Pulmonary artery endothelial cell (primary cell): ENCODE data around the gene NHERF2. TPM values are rescaled to one million over a fixed set of nuclear protein-coding genes. Genes with fewer than 3 reads are reported as not detected.

Experiments used
- DNase-seq: peaks from one replicate; pipeline ENCODE4 v3.0.0-alpha.2; 2011; ENCODE audit warnings: low read depth, low spot score
- total RNA-seq: library from RNA; depleted of rRNA; stranded (reverse); fragments of >200 nt; gene quantifications from 2 replicates; pipeline ENCODE4 v1.2.3, GENCODE V29; 2014

Gene NHERF2
- total RNA-seq, 1 donor from 2014 or later, result 53.2 TPM

- DNase-seq, result no peak
Measured at GRCh38 chr16:2057438-2057837, 30.7 kb downstream of the NHERF2 start.

- no peak for DNase-seq
Measured at GRCh38 chr16:2058420-2058819, 31.7 kb downstream of the NHERF2 start.

GRCh38 chr16:2058872-2059271 lies 32.2 kb downstream of the NHERF2 start:
- DNase-seq, result no peak

GRCh38 chr16:2060346-2060745 lies 33.6 kb downstream of the NHERF2 start:
- DNase-seq, result no peak

- DNase-seq, result no peak
Measured at GRCh38 chr16:2061023-2061422, 34.3 kb downstream of the NHERF2 start.

- no peak for DNase-seq
Measured at GRCh38 chr16:2061526-2061925, 34.8 kb downstream of the NHERF2 start.

- DNase-seq, result no peak
Measured at GRCh38 chr16:2062801-2063200, 36.1 kb downstream of the NHERF2 start.

- no peak for DNase-seq
Measured at GRCh38 chr16:2063861-2064260, 37.2 kb downstream of the NHERF2 start.

- no peak for DNase-seq
Measured at GRCh38 chr16:2064368-2064945, 37.8 kb downstream of the NHERF2 start.

- no peak for DNase-seq
Measured at GRCh38 chr16:2066139-2066538, 39.4 kb downstream of the NHERF2 start.

- DNase-seq, result no peak
Measured at GRCh38 chr16:2070576-2071453, 44.1 kb downstream of the NHERF2 start.

GRCh38 chr16:2071454-2072202 lies 44.9 kb downstream of the NHERF2 start:
- DNase-seq, result no peak

- DNase-seq, result no peak
Measured at GRCh38 chr16:2072926-2073325, 46.2 kb downstream of the NHERF2 start.

- no peak for DNase-seq
Measured at GRCh38 chr16:2074071-2074470, 47.4 kb downstream of the NHERF2 start.

GRCh38 chr16:2075631-2076030 lies 48.9 kb downstream of the NHERF2 start:
- DNase-seq, result no peak

- no peak for DNase-seq
Measured at GRCh38 chr16:2076072-2076865, 49.6 kb downstream of the NHERF2 start.

- DNase-seq, result no peak
Measured at GRCh38 chr16:2077016-2077415, 50.3 kb downstream of the NHERF2 start.

- no peak for DNase-seq
Measured at GRCh38 chr16:2077696-2078095, 51.0 kb downstream of the NHERF2 start.

GRCh38 chr16:2078096-2078495 lies 51.4 kb downstream of the NHERF2 start:
- DNase-seq, result no peak

GRCh38 chr16:2078691-2079090 lies 52.0 kb downstream of the NHERF2 start:
- no peak for DNase-seq

GRCh38 chr16:2079311-2079800 lies 52.7 kb downstream of the NHERF2 start:
- DNase-seq, result no peak
